Subcutaneous abdominal adipose tissue (tissue), 5 donors: ENCODE measurements around the gene MMP28.
A peak's percentile ranks its signal among the peaks of the same experiment; 100 is the strongest.

Experiments used
- H3K27ac ChIP-seq: one replicate; pipeline ENCODE4 v1.7.0; 2013; ENCODE audit warnings: low read depth, mild to moderate bottlenecking, inconsistent platforms, low read length, moderate library complexity
- H3K27me3 ChIP-seq, 5 donors: one replicate each; pipeline ENCODE4 v1.7.0; 2013; ENCODE audit warnings: low read length in 5 of 5, inconsistent platforms in 1 of 5; ENCODE audit not compliant: control insufficient read depth in 5 of 5, insufficient read depth in 4 of 5
- H3K36me3 ChIP-seq, 5 donors: one replicate each; pipeline ENCODE4 v1.7.0; 2013; ENCODE audit warnings: low read length in 5 of 5; ENCODE audit not compliant: control insufficient read depth in 5 of 5, insufficient read depth in 5 of 5
- H3K4me1 ChIP-seq, 5 donors: one replicate each; pipeline ENCODE4 v1.7.0; 2013; ENCODE audit warnings: low read length in 5 of 5, mild to moderate bottlenecking in 3 of 5, moderate library complexity in 1 of 5; ENCODE audit not compliant: control insufficient read depth in 5 of 5, insufficient read depth in 5 of 5
- H3K4me3 ChIP-seq, 5 donors: one replicate each; pipeline ENCODE4 v1.7.0; 2013; ENCODE audit warnings: low read length in 5 of 5, low read depth in 1 of 5
- H3K9ac ChIP-seq, 5 donors: one replicate each; pipeline ENCODE4 v1.7.0; 2013; ENCODE audit warnings: low read length in 5 of 5, mild to moderate bottlenecking in 4 of 5, moderate library complexity in 3 of 5
- H3K9me3 ChIP-seq, 5 donors: one replicate each; pipeline ENCODE4 v1.7.0; 2013; ENCODE audit warnings: low read length in 5 of 5; ENCODE audit not compliant: control insufficient read depth in 5 of 5
- donor health status: healthy.
- donor health status: healthy.
- donor health status: healthy.
- donor health status: healthy.
- donor health status: healthy.

Gene MMP28

GRCh38 chr17:35747540-35748017 lies 47.9 kb downstream of the MMP28 start:
- H3K27me3 ChIP-seq, result peaks cover 0 to 53% (median 30%) of the 10 kb centered on the region in 5 donors
- H3K9ac ChIP-seq, result no peak overlapping the region
- H3K4me1 ChIP-seq, result peaks cover 0 to 46% (median 34%) of the 10 kb centered on the region in 5 donors
- no peak overlapping the region for H3K27ac ChIP-seq
- H3K36me3 ChIP-seq, result no peaks in the 10 kb centered on the region
- H3K9me3 ChIP-seq, result no peaks in the 10 kb centered on the region
- no peak overlapping the region for H3K4me3 ChIP-seq

- Histone ChIP-seq H3K4me1 (peaks cover 0 to 40% (median 27%) of the 10 kb centered on the region in 5 donors), H3K36me3 (no peaks in the 10 kb centered on the region), H3K9me3 (no peaks in the 10 kb centered on the region), H3K4me3 (no peak overlapping the region), H3K9ac (no peak overlapping the region), H3K27me3 (peaks cover 3 to 65% (median 41%) of the 10 kb centered on the region in 5 donors), H3K27ac (no peak overlapping the region)
Observed at GRCh38 chr17:35745749-35746320, 49.6 kb downstream of the MMP28 start.

- H3K9me3 ChIP-seq, result no peaks in the 10 kb centered on the region
- no peak overlapping the region for H3K4me3 ChIP-seq
- peaks cover 0 to 36% (median 21%) of the 10 kb centered on the region in 5 donors for H3K4me1 ChIP-seq
- H3K36me3 ChIP-seq, result no peaks in the 10 kb centered on the region
- H3K9ac ChIP-seq, result no peak overlapping the region
- no peak overlapping the region for H3K27ac ChIP-seq
- H3K27me3 ChIP-seq, result peaks cover 4 to 66% (median 40%) of the 10 kb centered on the region in 5 donors
Observed at GRCh38 chr17:35745246-35745645, 50.2 kb downstream of the MMP28 start.

- H3K27ac ChIP-seq, result no peak overlapping the region
- no peak overlapping the region for H3K9ac ChIP-seq
- no peak overlapping the region for H3K4me3 ChIP-seq
- peaks cover 4 to 64% (median 38%) of the 10 kb centered on the region in 5 donors for H3K27me3 ChIP-seq
- H3K4me1 ChIP-seq, result peaks cover 0 to 32% (median 16%) of the 10 kb centered on the region in 5 donors
- H3K9me3 ChIP-seq, result no peaks in the 10 kb centered on the region
- no peaks in the 10 kb centered on the region for H3K36me3 ChIP-seq
Observed at GRCh38 chr17:35744830-35745229, 50.6 kb downstream of the MMP28 start.

GRCh38 chr17:35743626-35744328 lies 51.7 kb downstream of the MMP28 start:
- Histone ChIP-seq H3K4me3 (no peak overlapping the region), H3K27me3 (peaks cover 4 to 53% (median 28%) of the 10 kb centered on the region in 5 donors), H3K4me1 (peaks cover 0 to 25% (median 10%) of the 10 kb centered on the region in 5 donors), H3K9me3 (no peaks in the 10 kb centered on the region), H3K9ac (no peak overlapping the region), H3K36me3 (no peaks in the 10 kb centered on the region), H3K27ac (no peak overlapping the region)

GRCh38 chr17:35742896-35743477 lies 52.5 kb downstream of the MMP28 start:
- no peaks in the 10 kb centered on the region for H3K9me3 ChIP-seq
- H3K36me3 ChIP-seq, result no peaks in the 10 kb centered on the region
- H3K4me3 ChIP-seq, result no peak overlapping the region
- no peak overlapping the region for H3K27ac ChIP-seq
- H3K27me3 ChIP-seq, result peaks cover 4 to 45% (median 25%) of the 10 kb centered on the region in 5 donors
- H3K9ac ChIP-seq, result no peak overlapping the region
- H3K4me1 ChIP-seq, result peaks cover 0 to 17% (median 9%) of the 10 kb centered on the region in 5 donors

GRCh38 chr17:35742496-35742895 lies 52.9 kb downstream of the MMP28 start:
- Histone ChIP-seq H3K27ac (no peak overlapping the region), H3K4me3 (no peak overlapping the region), H3K9ac (no peak overlapping the region), H3K27me3 (peaks cover 4 to 42% (median 23%) of the 10 kb centered on the region in 5 donors), H3K4me1 (peaks cover 0 to 13% (median 9%) of the 10 kb centered on the region in 5 donors), H3K9me3 (no peaks in the 10 kb centered on the region), H3K36me3 (no peaks in the 10 kb centered on the region)

GRCh38 chr17:35740997-35741931 lies 54.2 kb downstream of the MMP28 start:
- peaks cover 4 to 42% (median 23%) of the 10 kb centered on the region in 5 donors for H3K27me3 ChIP-seq
- H3K9ac ChIP-seq, result no peak overlapping the region
- H3K9me3 ChIP-seq, result no peaks in the 10 kb centered on the region
- H3K27ac ChIP-seq, result no peak overlapping the region
- peaks cover 0 to 12% (median 9%) of the 10 kb centered on the region in 5 donors for H3K4me1 ChIP-seq
- no peaks in the 10 kb centered on the region for H3K36me3 ChIP-seq
- peak overlapping the region in 3 of 5 donors; percentile 13 to 37 (median 26) for H3K4me3 ChIP-seq

- Histone ChIP-seq H3K9ac (no peak overlapping the region), H3K36me3 (no peaks in the 10 kb centered on the region), H3K9me3 (no peaks in the 10 kb centered on the region), H3K4me1 (peaks cover 0 to 12% (median 9%) of the 10 kb centered on the region in 5 donors), H3K27me3 (peaks cover 4 to 41% (median 23%) of the 10 kb centered on the region in 5 donors), H3K4me3 (no peak overlapping the region), H3K27ac (no peak overlapping the region)
Observed at GRCh38 chr17:35740216-35740615, 55.2 kb downstream of the MMP28 start.
